Hematopoietic multipotent progenitor cell (in vitro differentiated cells): ENCODE results near the gene SLIRP. TPM values are rescaled to one million over a fixed set of nuclear protein-coding genes. Genes with fewer than 3 reads are reported as not detected.
"Not testable (repeated sequence)": the region's sequence is repeated elsewhere in the genome, so short reads cannot be mapped to it uniquely, and the experiment has no call there.

Source experiments
- DNase-seq, 3 donors: peaks; one replicate each; pipeline ENCODE4 v3.0.0-alpha.2; 2011 to 2015; ENCODE audit warnings: low read depth in 2 of 3, low spot score in 2 of 3
- total RNA-seq: library from RNA; depleted of rRNA; stranded (reverse); fragments of >200 nt; gene quantifications from one replicate; pipeline ENCODE4 v1.2.3, GENCODE V29; 2012

SLIRP gene
- total RNA-seq, 1 donor, result 30.7 TPM

DNA sequence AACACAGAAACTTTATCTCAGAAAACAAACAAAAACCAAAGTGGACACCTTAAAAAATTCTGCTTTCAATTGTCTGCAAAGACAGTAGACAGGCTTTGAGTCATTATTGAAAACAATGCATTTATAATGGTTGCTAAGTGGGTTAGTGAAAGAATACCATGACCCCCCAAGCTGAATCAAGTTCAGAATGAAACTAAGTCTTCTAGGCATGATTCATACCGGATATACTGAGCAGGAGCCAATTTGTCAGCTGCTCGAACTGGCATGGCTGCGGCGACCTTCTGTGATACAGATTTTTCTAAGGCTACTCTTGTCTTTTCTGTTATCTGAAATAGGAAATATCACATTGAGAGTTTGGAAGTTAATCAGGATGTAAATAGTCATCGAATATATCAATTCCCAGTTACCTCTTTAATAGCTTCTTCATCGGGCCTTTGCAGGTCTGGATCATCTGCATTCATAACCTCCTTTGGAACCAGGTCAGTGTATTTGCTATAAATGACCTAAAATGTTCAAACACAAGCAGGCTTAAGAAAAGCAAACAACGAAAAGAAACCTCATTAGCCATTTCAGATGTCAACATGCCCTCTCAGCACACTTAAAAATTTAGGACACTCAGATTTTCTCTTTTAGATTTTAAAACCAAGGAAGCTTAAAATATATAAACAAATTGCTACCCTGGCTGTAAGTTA lies 30.8 kb downstream of the SLIRP start:
- DNase-seq, result no peak

DNA sequence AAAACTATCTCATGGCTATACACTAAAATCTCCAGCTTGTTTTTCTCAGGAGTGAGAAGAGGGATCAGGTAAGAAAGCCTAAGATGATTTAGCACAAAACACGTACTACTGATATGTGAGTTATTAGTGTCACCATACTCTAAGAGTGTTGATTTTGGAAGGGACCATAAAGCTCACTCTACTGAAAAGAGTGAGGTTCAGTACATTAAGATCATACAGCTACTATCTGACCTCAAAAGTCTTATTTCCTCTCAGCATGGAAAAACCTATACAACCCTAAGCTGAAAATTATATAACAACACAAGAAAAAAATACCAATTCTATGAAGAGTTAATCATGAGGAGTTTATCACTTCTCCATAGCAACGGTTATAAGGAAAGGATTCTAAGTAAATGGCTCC lies 33.5 kb downstream of the SLIRP start:
- DNase-seq, result no peak

DNA sequence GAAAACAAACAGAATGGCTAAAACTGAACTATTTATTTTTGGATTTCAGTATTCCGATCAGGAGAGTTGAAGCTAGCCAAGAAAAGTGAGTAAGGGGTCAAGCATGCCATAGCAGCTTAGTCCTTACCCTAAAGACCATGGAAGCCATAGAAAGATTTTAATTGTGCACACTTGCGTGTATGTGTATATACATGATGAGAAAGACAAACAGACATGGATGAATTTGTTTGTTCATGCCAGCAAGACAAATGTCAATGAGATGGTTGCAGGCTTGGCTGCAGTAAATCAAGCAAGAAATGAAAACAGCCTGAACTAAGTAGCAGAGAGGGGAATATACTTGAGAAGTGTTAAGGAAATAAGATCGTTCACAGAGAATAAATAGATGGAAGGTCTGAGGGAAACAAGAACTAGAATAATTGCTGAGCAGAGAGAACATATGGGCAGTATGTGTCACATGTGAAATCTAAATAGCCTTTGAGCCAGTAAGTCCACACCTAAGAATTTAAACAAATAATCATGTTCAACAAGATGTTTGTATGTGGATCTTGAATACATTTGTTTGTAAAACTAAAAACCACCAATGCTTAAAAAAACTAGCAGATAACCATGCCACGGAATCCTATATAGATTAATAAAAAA lies 38.3 kb downstream of the SLIRP start:
- DNase-seq, result no peak

- DNase-seq, result not testable (repeated sequence)
Observed at GRCh38 chr14:77747425-77747824, 39.5 kb downstream of the SLIRP start.

- DNase-seq, result no peak
Observed at GRCh38 chr14:77752266-77752665, 44.4 kb downstream of the SLIRP start.

DNA sequence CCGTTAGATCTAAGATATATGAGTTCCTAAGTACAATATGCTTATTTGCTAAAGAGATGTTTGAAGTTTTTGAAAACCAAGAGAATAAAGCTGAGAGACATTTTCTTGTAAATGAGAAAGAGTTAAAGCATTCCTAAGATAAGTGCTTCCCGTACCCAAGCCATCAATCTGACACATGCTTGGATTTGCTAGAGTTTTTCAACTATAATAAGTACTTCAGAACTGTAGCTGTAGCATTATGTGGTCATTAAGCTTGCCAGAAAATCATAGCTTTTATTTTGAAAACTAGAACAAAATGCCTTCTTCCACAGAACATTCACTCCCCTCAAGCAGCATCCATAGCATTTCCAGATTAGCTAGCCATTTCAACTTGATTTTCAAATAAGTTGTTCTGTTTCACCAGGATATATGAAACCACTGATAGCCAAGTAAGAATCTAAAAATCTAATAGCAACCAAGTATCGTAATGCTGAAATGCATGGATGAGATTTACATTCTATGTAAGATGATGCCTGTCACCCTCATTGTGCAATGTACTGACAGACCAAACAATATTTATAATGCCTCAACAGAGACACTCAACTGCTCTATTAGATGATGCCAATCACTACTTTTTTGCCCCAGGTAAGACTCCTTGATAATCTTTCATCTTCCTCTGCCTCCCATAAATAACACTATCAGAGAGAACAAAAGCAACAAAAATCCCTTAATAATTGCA lies 45.1 kb downstream of the SLIRP start:
- DNase-seq, result no peak

- peak; percentile 83 to 97 (median 95) for DNase-seq
Observed at GRCh38 chr14:77760381-77761204, 52.7 kb downstream of the SLIRP start, which contains the start of gene SNW1. Gene SNW1 (minus strand): TSS chr14:77761156. CDS start chr14:77761127, 29 bp downstream.

DNA sequence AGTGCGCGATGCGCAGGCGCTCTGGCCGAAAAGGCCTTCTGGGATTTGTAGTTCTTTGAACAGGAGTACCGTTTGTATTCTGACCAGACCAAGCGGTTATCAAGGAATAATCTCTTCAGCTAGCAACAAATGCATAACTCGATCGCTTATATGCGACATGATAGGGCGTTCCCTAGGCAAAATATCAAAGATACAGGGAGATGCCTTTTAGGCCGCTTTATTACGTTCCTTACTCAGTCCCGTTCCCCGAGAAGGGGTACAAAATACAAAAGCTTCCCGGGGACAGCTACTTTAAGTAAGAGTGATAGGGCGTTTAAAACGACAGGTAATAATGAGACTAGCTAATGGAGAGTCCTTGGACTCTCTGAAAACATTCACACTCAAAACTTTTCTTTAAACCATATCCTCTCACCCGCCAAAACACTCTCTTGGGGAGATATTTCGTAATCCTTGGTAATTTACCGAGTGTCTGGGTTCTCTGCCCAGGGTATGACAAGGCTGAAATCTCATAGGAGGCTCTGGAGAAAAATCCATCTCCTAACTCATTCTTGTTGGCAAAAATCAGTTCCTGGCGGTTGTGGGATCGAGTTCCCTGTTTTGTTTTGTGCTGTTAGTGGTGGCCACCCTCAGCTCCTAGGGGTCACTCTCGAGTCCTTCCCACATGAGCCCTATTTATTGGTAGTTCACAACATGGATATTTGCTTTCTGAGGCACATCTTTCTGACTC lies 53.5 kb downstream of the SLIRP start:
- peak in 2 of 3 donors; percentile 3 to 34 for DNase-seq

GRCh38 chr14:77763316-77763715 lies 55.4 kb downstream of the SLIRP start:
- no peak for DNase-seq

DNA sequence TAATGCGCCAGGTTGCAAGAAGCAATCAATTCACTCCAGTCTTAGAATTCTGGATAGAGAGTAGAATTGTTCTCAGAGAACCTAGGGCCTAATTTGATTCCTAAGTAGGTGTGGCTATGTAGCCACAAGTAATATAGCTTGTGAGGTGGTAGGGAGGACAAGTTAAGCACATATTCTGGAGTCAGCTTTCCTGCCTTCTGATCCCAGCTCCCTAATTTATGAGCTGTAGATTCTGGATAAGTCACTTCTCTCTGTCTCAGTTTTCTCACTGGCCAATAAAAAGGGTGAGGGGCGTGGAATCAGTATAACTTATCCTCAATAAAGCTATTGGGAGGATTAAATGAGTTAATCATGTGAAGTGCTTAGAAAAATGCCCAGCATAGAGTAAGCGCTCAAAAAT lies 56.1 kb downstream of the SLIRP start:
- no peak for DNase-seq

Other genes with a start within 250 kb of the SLIRP start
- gene ISM2, start 209.3 kb upstream of the SLIRP start, total RNA-seq, result 0.27 TPM
- gene SPTLC2, start 91.5 kb upstream of the SLIRP start, total RNA-seq, result 66.2 TPM
- gene ALKBH1, start 80 bp upstream of the SLIRP start, total RNA-seq, result 5.9 TPM
- 17.2 TPM for gene SNW1, start 53.1 kb downstream of the SLIRP start, total RNA-seq
- gene ADCK1, start 92.0 kb downstream of the SLIRP start, total RNA-seq, result 6.7 TPM